GM12878 (cell line): ENCODE data around the gene UTF1. TPM values are rescaled to one million over a fixed set of nuclear protein-coding genes. Genes with fewer than 3 reads are reported as not detected.
A peak's percentile ranks its signal among the peaks of the same experiment; 100 is the strongest.

Source experiments
- ATAC-seq: fragments of 200-7000 bp; cut with Tn5 transposase; 3 replicates; pipeline ENCODE4 v1.9.1; 2020; ENCODE audit warnings: mild to moderate bottlenecking, moderate library complexity
- BruUV-seq: library from RNA; stranded (reverse); fragments of 400-500 nt; replicated peaks from 2 replicates; lab custom pipeline; 2021; lab: Mats Ljungman, UMichigan
- CTCF ChIA-PET: fragments of 300-600 bp; sonication (Branson Sonifier 250); formaldehyde crosslinking; extraction: SDS; loops from one replicate; lab custom pipeline; 2021; ENCODE audit warnings: inconsistent platforms; lab: Yijun Ruan, JAX
- POLR2A ChIA-PET: fragments of 350-600 bp; formaldehyde crosslinking; extraction: SDS; loops from one replicate; lab custom pipeline; 2021; ENCODE audit warnings: inconsistent platforms; lab: Charles Lee
- RAD21 ChIA-PET: fragments of 300-600 bp; sonication (Branson Sonifier 250); formaldehyde crosslinking; loops from one replicate; lab custom pipeline; 2023; ENCODE audit warnings: antibody characterized with exemption; ENCODE audit not compliant: unreplicated experiment; lab: Charles Lee
- SMC1A ChIA-PET: fragments of 300-600 bp; sonication (Branson Sonifier 250); formaldehyde crosslinking; loops from one replicate; lab custom pipeline; 2023; ENCODE audit not compliant: unreplicated experiment, uncharacterized antibody; lab: Charles Lee
- DNase-seq: peaks from one replicate; pipeline ENCODE4 v3.0.0-alpha.2; 2011; ENCODE audit warnings: low read depth, low spot score
- FAIRE-seq: peaks from 3 replicates; lab custom pipeline; 2011; peaks lifted over from hg19 to GRCh38; lab: Jason Lieb, UNC
- H2AFZ ChIP-seq: 2 replicates; pipeline ENCODE4 v1.6.0; 2011; ENCODE audit warnings: low read depth, low read length, control low read depth; ENCODE audit not compliant: control insufficient read depth
- H3K27ac ChIP-seq: 2 replicates; pipeline ENCODE4 v1.5.1; 2011; ENCODE audit warnings: control low read depth; ENCODE audit not compliant: control insufficient read depth, insufficient read depth
- H3K27me3 ChIP-seq, 2 experiments: replicated peaks in 1 of 2; 2 replicates each; pipeline versions ENCODE4 v1.6.0 to v1.6.1; 2011; ENCODE audit warnings: low read length in 1 of 2; ENCODE audit not compliant: control insufficient read depth in 2 of 2, insufficient read depth in 2 of 2
- H3K36me3 ChIP-seq, 2 experiments: 2 replicates each; pipeline ENCODE4 v1.5.1; 2011; ENCODE audit warnings: low read length in 1 of 2; ENCODE audit not compliant: control insufficient read depth in 2 of 2, insufficient read depth in 2 of 2
- H3K4me1 ChIP-seq: 2 replicates; pipeline ENCODE4 v1.6.1; 2011; ENCODE audit warnings: mild to moderate bottlenecking, low read length, moderate library complexity, mixed read lengths; ENCODE audit not compliant: control insufficient read depth, insufficient read depth
- H3K4me2 ChIP-seq: 2 replicates; pipeline ENCODE4 v1.6.0; 2011; ENCODE audit warnings: control low read depth; ENCODE audit not compliant: control insufficient read depth, insufficient read depth
- H3K4me3 ChIP-seq: fragments of 200-600 bp; sonication (generic); 2 replicates; pipeline ENCODE4 v1.5.1; 2016
- H3K79me2 ChIP-seq: 2 replicates; pipeline ENCODE4 v1.6.0; 2011; ENCODE audit warnings: low read length; ENCODE audit not compliant: control insufficient read depth, insufficient read depth
- H3K9ac ChIP-seq: 2 replicates; pipeline ENCODE4 v1.8.0; 2011; ENCODE audit warnings: low read length, control low read depth, mixed read lengths; ENCODE audit not compliant: control insufficient read depth, insufficient read depth
- H3K9me3 ChIP-seq: replicated peaks from 3 replicates; pipeline ENCODE4 v1.5.1; 2011; ENCODE audit warnings: mild to moderate bottlenecking, low read length; ENCODE audit not compliant: control insufficient read depth, insufficient read depth
- H4K20me1 ChIP-seq: 2 replicates; pipeline ENCODE4 v1.6.0; 2011; ENCODE audit not compliant: control insufficient read depth, insufficient read depth
- BHLHE40 ChIP-seq, 2 experiments: fragments of 450-650 bp in 1 of 2; IDR thresholded peaks; 2 replicates each; pipeline ENCODE4 v1.6.1; 2011 to 2017; ENCODE audit warnings: low read depth in 2 of 2, borderline replicate concordance in 1 of 2, improper control_type of control experiment in 1 of 2, low read length in 1 of 2, mild to moderate bottlenecking in 1 of 2
- FOS ChIP-seq: IDR thresholded peaks from 3 replicates; pipeline ENCODE4 v1.6.1; 2011; ENCODE audit warnings: borderline replicate concordance; ENCODE audit not compliant: insufficient read length; ENCODE audit errors: extremely low read depth
- POLR2A ChIP-seq: IDR thresholded peaks from 2 replicates; pipeline ENCODE4 v1.6.1; 2011; ENCODE audit warnings: low read depth, mild to moderate bottlenecking, low read length
- USF2 ChIP-seq: IDR thresholded peaks from 2 replicates; pipeline ENCODE4 v1.6.1; 2011; ENCODE audit warnings: low read depth, low read length, improper control_type of control experiment, borderline replicate concordance
- WGBS: methylation state at CpG from one replicate; pipeline ENCODE4 v1.1.6; 2016; ENCODE audit warnings: low lambda C conversion rate; ENCODE audit not compliant: insufficient replicate concordance, insufficient coverage; ENCODE audit errors: missing lambda C conversion rate; 5-methylcytosine and 5-hydroxymethylcytosine counted together
- in situ Hi-C: fragments of 300-500 bp; cut with MboI; formaldehyde crosslinking; loops from 9 replicates; pipeline ENCODE4 v1.14.3; 2018; ENCODE audit warnings: mixed read lengths
- intact Hi-C: fragments of 100-400 bp; cut with micrococcal nuclease; formaldehyde crosslinking; loops from one replicate; pipeline ENCODE4 v1.14.2; 2022; ENCODE audit not compliant: unreplicated experiment
- polyA plus RNA-seq, 11 experiments: library from polyadenylated mRNA; depleted of rRNA in 4 of 11; unstranded in 6 of 11; stranded (reverse) in 5 of 11; fragments of >200 nt; fragmentation: Nextera tagmentation in 4 of 11; fragmentation: Illumina TruSeq in 1 of 11; extraction: Ambion mirVana in 4 of 11; extraction: Trizol in 1 of 11; gene quantifications; 1 replicate in 1 of 11; 2 replicates in 10 of 11; pipeline versions ENCODE4 v1.2.1 to v1.2.3, GENCODE V29; 2011 to 2016; ENCODE audit warnings: inconsistent platforms in 2 of 11, missing spikeins in 2 of 11, low read depth in 1 of 11
- total RNA-seq, 4 experiments: library from RNA; depleted of rRNA in 3 of 4; stranded (reverse); fragments of >200 nt in 3 of 4; fragmentation: Illumina TruSeq in 1 of 4; extraction: Trizol in 1 of 4; gene quantifications; 2 replicates each; pipeline versions ENCODE4 v1.2.1 to v1.2.3, GENCODE V29; 2013 to 2021

Gene UTF1
- total and polyA plus RNA-seq, 10 of the 15 experiments (the other 5 are each of a cell fraction or from before 2014, with no cell fraction given), result not detected

GRCh38 chr10:133224076-133224475 lies 5.9 kb upstream of the UTF1 start (continued):
- TF ChIP-seq FOS, result no peak

- Histone ChIP-seq H3K4me3 (no peak overlapping the region), H3K4me2 (no peak overlapping the region), H3K79me2 (no peaks in the 10 kb centered on the region), H2AFZ (no peak overlapping the region), H3K4me1 (no peaks in the 10 kb centered on the region), H3K9ac (no peak overlapping the region), H3K36me3 (no peaks in the 10 kb centered on the region), H3K27me3 (peaks cover 1 to 3% of the 10 kb centered on the region in 2 experiments; a peak in 1 of 4 replicates), H4K20me1 (no peaks in the 10 kb centered on the region), H3K27ac (no peak overlapping the region), H3K9me3 (no peaks in the 10 kb centered on the region)
- ChIA-PET CTCF (interaction anchor here (1.1 kb wide), 1 partner anchor 214 kb away, joined by 4 read pairs; no protein-coding TSS in a partner anchor), SMC1A (interaction anchor here (0.8 kb wide), 1 partner anchor 17 kb away, joined by 3 read pairs; no protein-coding TSS in a partner anchor), POLR2A (no interaction called here), RAD21 (no interaction called here)
- no peak for FAIRE-seq
- intact Hi-C loops, result no loop called here
- no TSS peak for BruUV-seq
- ATAC-seq, result peak; percentile 27; the same call in 2 of the 3 replicates
- in situ Hi-C loops, result no loop called here
- no peak for DNase-seq
- TF ChIP-seq USF2, result no peak
- 58% methylated on average over 25 of the region's 25 CpGs for WGBS
Observed at GRCh38 chr10:133224756-133225372, 5.2 kb upstream of the UTF1 start.

- ChIA-PET POLR2A (no interaction called here), RAD21 (no interaction called here), CTCF (interaction anchor here (1.1 kb wide), 1 partner anchor 213 kb away, joined by 4 read pairs; no protein-coding TSS in a partner anchor), SMC1A (no interaction called here)
- no peak for FAIRE-seq
- Histone ChIP-seq H3K9me3 (no peaks in the 10 kb centered on the region), H4K20me1 (no peaks in the 10 kb centered on the region), H3K9ac (no peak overlapping the region), H3K4me3 (no peak overlapping the region), H3K27me3 (peaks cover 1 to 3% of the 10 kb centered on the region in 2 experiments; a peak in 1 of 4 replicates), H3K36me3 (no peaks in the 10 kb centered on the region), H3K4me2 (no peak overlapping the region), H3K79me2 (no peaks in the 10 kb centered on the region), H3K4me1 (no peaks in the 10 kb centered on the region), H3K27ac (no peak overlapping the region), H2AFZ (no peak overlapping the region)
- in situ Hi-C loops (no loop called here), intact Hi-C loops (no loop called here)
- ATAC-seq, result peak; percentile 65
- WGBS, result 5% methylated on average over 23 of the region's 23 CpGs
- TF ChIP-seq POLR2A (no peak), BHLHE40 (IDR thresholded peaks at IDR 0.05; ENCODE audit: borderline replicate concordance in 1 of 2, low read depth in 2 of 2, low read length in 1 of 2) (peak in 1 of 2 experiments; percentile 25; a peak in 1 of 4 replicates)
- no peak for DNase-seq
- no TSS peak for BruUV-seq
Observed at GRCh38 chr10:133225707-133226191, 4.3 kb upstream of the UTF1 start.
